GM12865 (cell line): ENCODE data around the gene NPW.

Experiments
- DNase-seq: peaks from one replicate; pipeline ENCODE4 v3.0.0; 2010; ENCODE audit warnings: low read depth
- H3K4me3 ChIP-seq: 2 replicates; pipeline ENCODE4 v1.5.1; 2011; ENCODE audit warnings: mild to moderate bottlenecking, low read depth, low read length, control low read depth
- TF ChIP-seq, protein P1 (sequence below): IDR thresholded peaks from 2 replicates; pipeline ENCODE4 v1.5.1; 2011; ENCODE audit warnings: low read length, control low read depth, low read depth, inconsistent platforms; ENCODE audit not compliant: insufficient read depth; ENCODE audit errors: missing control alignments

The NPW gene

GRCh38 chr16:2034696-2035430 is 15.3 kb downstream of the NPW start:
- no peak overlapping the region for H3K4me3 ChIP-seq
- DNase-seq, result no peak
- TF ChIP-seq, protein P1, sequence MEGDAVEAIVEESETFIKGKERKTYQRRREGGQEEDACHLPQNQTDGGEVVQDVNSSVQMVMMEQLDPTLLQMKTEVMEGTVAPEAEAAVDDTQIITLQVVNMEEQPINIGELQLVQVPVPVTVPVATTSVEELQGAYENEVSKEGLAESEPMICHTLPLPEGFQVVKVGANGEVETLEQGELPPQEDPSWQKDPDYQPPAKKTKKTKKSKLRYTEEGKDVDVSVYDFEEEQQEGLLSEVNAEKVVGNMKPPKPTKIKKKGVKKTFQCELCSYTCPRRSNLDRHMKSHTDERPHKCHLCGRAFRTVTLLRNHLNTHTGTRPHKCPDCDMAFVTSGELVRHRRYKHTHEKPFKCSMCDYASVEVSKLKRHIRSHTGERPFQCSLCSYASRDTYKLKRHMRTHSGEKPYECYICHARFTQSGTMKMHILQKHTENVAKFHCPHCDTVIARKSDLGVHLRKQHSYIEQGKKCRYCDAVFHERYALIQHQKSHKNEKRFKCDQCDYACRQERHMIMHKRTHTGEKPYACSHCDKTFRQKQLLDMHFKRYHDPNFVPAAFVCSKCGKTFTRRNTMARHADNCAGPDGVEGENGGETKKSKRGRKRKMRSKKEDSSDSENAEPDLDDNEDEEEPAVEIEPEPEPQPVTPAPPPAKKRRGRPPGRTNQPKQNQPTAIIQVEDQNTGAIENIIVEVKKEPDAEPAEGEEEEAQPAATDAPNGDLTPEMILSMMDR, result no peak

DNA sequence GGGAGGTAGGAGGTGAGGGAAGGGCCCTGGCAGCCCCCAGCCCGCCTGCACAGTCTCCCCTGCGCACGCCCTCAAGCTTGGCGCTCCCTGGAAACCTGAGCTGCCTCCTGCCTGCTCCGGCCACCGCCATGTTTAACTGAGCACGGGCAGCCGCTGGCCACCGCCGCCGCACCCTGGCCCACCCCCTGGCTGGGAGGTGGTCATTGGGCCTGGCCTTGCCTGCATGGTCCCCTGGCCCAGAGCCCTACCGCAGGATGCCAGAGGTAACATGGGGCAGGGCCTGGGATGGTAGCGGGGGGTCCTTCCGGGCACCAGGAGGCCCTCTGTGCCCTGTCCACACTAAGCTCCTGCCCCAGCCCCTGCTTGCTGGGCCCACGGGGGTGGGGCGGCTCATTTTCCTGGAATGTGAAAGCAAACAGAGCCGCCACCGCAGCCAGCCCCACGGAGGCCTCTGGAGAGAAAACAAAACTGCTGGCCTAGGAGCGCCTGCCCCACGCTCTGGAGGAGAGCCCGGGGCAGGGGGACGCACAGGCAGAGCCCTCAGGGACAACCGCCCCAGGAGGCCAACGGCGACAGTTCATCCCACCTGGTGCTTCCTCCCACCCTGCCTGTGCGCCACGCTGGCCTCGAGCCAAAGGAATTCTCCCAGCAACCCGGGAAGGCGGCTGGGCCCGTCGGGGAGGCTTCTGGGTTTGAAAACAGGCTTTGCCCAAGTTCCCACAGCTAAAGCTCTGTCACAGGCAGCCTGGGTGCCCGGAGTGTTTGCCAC is 16.0 kb downstream of the NPW start:
- H3K4me3 ChIP-seq, result no peak overlapping the region
- TF ChIP-seq, protein P1, result no peak
- DNase-seq, result no peak

DNA sequence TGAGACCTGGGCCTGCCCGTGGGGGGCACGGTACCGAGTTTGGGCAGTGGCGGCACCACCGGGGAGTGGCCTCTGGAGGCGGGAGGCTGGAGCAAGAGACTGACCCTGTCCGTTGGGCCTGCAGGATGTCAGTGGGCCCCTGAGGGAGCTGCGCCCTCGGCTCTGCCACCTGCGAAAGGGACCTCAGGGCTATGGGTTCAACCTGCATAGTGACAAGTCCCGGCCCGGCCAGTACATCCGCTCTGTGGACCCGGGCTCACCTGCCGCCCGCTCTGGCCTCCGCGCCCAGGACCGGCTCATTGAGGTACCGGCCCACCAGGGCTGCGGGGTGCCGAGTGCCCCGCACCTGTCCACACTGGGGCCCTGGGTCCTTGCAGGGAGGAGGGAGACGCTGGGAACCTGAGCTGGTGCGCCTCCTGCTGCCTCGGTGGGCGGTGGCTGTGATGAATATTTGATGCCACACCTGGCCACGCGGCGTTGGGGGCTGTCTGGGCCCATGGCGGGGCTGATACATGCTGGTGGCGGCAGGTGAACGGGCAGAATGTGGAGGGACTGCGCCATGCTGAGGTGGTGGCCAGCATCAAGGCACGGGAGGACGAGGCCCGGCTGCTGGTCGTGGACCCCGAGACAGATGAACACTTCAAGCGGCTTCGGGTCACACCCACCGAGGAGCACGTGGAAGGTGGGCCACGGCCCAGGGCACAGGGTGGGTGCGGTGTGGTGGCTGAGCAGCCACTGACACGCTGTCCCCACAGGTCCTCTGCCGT is 16.8 kb downstream of the NPW start:
- no peak for DNase-seq
- TF ChIP-seq, protein P1, result no peak
- H3K4me3 ChIP-seq, result no peak overlapping the region

- TF ChIP-seq, protein P1, result no peak
- no peak overlapping the region for H3K4me3 ChIP-seq
- no peak for DNase-seq
These were observed 17.5 kb downstream of the NPW start for GRCh38 chr16:2037115-2037514.

DNA sequence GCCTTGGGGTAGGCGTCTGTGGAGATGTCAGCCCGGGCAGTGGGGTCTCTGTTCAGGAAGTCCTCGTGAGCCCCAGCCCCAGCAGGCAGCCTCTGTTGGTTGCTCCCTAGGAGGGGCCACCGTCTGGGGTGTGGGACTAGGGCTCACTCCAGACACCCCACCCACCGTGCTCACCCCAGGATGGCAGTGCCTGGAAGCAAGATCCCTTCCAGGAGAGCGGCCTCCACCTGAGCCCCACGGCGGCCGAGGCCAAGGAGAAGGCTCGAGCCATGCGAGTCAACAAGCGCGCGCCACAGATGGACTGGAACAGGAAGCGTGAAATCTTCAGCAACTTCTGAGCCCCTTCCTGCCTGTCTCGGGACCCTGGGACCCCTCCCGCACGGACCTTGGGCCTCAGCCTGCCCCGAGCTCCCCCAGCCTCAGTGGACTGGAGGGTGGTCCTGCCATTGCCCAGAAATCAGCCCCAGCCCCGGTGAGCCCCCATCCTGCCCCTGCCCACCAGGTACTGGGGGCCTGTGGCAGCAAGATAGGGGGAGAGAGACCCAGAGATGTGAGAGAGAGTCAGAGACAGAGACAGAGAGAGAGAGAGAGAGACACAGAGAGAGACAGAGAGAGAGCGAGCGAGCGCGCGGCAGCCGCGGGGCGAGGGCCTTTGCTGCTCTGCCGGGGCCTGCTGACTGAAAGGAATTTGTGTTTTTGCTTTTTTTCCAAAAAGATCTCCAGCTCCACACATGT is 18.2 kb downstream of the NPW start:
- DNase-seq, result no peak
- TF ChIP-seq, protein P1, result no peak
- no peak overlapping the region for H3K4me3 ChIP-seq

DNA sequence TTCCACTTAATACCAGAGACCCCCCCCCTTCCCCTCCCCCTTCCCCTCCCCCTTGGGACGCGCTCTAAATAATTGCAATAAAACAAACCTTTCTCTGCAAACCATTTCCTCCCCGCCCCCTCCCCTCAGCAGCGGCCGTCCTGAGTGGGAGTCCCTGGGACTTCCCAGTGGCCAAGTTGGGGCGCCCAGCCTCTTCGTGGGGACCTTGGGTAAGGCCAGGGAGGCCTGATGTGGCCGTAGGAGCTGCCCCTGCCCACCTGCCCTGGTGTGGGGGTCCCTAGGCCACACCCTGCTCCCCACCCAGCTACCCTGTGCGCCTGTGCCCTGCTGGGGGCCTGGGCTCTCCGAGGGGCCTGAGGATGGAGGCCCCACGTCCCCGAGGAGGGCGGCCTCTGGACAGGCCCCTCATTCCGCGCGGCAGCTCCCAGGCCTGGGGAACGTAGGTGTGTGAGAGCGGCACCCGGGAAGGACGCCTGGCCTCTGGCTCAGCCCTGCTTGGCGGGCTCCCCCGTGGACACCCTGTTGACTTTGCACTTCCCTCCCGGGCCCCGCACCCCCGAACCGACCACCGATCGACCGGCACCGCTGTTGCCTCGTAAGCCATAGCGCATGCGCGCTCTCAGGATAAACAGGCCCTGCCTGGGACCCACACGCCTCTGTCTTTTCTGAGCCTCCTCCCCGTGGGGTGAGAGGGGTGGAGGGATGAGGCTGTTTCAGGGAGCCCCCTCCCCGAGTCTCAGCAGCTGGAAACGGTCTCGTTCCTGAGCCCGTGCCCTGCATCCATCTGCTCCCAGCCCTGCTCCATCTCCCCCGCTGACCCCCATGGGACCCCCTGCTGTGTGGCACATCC is 19.0 kb downstream of the NPW start:
- H3K4me3 ChIP-seq, result no peak overlapping the region
- TF ChIP-seq, protein P1, result no peak
- DNase-seq, result no peak
